ENCODE data around the gene RILPL2. TPM values are rescaled to one million over a fixed set of nuclear protein-coding genes. Genes with fewer than 3 reads are reported as not detected.

The RILPL2 gene
- total and polyA plus RNA-seq, 2 of the 13 experiments (the other 11 are each of a cell fraction or from before 2014, with no cell fraction given) = 2.7 to 8.1 TPM

DNA sequence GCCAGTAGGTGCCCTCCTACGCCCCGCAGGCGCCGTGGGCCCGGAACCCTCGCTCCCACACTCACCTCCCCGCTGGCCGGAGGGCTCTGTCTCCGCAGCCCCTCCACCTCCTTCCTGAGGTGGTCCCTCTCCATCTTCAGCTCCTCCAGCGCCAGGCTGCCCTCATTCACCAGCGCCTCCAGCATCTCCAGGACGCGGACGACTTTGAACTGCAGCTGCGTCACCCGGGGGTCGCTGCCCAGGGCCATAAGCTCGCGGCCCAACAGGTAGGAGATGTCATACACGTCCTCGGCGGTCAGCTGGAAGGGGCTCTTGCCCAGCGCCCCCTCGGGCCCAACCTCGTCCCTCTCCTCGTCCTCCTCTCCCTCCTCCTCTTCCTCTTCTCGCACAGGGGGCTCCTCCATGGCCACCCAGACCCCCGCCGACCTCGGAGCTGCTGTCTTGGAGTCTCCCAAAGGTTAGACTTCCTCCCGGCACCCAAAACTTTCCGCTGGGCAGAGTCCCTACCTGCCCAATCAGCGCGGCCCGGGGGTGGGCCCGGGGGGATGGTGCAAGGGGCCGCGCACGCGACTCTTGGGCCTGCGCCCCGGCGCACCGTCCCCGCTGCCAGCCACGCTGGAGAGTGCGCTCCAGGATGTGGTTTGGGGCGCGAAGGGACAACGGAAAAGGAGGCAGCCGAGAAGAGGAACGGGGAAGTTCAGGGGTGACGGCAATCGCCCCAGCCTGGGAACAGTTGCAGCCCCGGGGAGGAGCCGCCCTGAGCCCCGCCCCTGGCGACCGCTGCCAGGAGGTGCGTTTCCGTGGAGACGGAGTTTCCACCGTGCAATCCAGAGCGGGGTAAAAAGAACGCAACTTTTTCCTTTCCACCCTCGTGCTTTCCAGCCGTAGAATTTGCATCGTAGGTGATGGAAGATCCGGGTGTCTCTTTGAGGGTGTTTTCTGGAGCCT lies at the start of gene RILPL2 (continued):
- TF ChIP-seq ZNF609 (CRISPR knock-in tag; IDR thresholded peaks at IDR 0.05; ENCODE audit: borderline replicate concordance) (0 out of 2 replicates have a peak, but pooled peaks have one; percentile 27), ZNF264 (CRISPR knock-in tag; IDR thresholded peaks at IDR 0.05) (no peak), ZNF232 (CRISPR knock-in tag; IDR thresholded peaks at IDR 0.05; ENCODE audit: borderline replicate concordance) (no peak), IKZF1 (IDR thresholded peaks at IDR 0.05) (no peak), YEATS2 (CRISPR knock-in tag; IDR thresholded peaks at IDR 0.05; ENCODE audit: borderline replicate concordance) (0 out of 2 replicates have a peak, but pooled peaks have one; percentile 16), ATM (IDR thresholded peaks at IDR 0.05; ENCODE audit: borderline replicate concordance) (no peak), RFX5 (IDR thresholded peaks at IDR 0.05; ENCODE audit: low read depth, low read length) (no peak), ZNF274 (CRISPR knock-in tag; IDR thresholded peaks at IDR 0.05) (peak; percentile 33; the same call in 1 of the 2 replicates), SMYD3 (CRISPR knock-in tag; IDR thresholded peaks at IDR 0.05) (no peak), XRCC5 (optimal IDR thresholded peaks at IDR 0.05; ENCODE audit: low read length) (peak; percentile 18), SMAD1 (CRISPR knock-in tag; IDR thresholded peaks at IDR 0.05; ENCODE audit: borderline replicate concordance, low read depth) (0 out of 2 replicates have a peak, but pooled peaks have one; percentile 36), NFKB2 (CRISPR knock-in tag; IDR thresholded peaks at IDR 0.05; ENCODE audit: borderline replicate concordance) (peak; percentile 37; the same call in 1 of the 2 replicates), AGO1 (IDR thresholded peaks at IDR 0.05; ENCODE audit: low read depth, low read length, poor library complexity, severe bottlenecking) (peak; percentile 36)
- TF ChIP-seq, protein P1, sequence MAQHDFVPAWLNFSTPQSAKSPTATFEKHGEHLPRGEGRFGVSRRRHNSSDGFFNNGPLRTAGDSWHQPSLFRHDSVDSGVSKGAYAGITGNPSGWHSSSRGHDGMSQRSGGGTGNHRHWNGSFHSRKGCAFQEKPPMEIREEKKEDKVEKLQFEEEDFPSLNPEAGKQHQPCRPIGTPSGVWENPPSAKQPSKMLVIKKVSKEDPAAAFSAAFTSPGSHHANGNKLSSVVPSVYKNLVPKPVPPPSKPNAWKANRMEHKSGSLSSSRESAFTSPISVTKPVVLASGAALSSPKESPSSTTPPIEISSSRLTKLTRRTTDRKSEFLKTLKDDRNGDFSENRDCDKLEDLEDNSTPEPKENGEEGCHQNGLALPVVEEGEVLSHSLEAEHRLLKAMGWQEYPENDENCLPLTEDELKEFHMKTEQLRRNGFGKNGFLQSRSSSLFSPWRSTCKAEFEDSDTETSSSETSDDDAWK (CRISPR knock-in tag; IDR thresholded peaks at IDR 0.05) = no peak
- TF ChIP-seq, protein P2, sequence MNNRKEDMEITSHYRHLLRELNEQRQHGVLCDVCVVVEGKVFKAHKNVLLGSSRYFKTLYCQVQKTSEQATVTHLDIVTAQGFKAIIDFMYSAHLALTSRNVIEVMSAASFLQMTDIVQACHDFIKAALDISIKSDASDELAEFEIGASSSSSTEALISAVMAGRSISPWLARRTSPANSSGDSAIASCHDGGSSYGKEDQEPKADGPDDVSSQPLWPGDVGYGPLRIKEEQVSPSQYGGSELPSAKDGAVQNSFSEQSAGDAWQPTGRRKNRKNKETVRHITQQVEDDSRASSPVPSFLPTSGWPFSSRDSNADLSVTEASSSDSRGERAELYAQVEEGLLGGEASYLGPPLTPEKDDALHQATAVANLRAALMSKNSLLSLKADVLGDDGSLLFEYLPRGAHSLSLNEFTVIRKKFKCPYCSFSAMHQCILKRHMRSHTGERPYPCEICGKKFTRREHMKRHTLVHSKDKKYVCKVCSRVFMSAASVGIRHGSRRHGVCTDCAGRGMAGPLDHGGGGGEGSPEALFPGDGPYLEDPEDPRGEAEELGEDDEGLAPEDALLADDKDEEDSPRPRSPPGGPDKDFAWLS (CRISPR knock-in tag; IDR thresholded peaks at IDR 0.05; ENCODE audit: borderline replicate concordance) = 0 out of 2 replicates have a peak, but pooled peaks have one; percentile 78
- TF ChIP-seq, protein P3, sequence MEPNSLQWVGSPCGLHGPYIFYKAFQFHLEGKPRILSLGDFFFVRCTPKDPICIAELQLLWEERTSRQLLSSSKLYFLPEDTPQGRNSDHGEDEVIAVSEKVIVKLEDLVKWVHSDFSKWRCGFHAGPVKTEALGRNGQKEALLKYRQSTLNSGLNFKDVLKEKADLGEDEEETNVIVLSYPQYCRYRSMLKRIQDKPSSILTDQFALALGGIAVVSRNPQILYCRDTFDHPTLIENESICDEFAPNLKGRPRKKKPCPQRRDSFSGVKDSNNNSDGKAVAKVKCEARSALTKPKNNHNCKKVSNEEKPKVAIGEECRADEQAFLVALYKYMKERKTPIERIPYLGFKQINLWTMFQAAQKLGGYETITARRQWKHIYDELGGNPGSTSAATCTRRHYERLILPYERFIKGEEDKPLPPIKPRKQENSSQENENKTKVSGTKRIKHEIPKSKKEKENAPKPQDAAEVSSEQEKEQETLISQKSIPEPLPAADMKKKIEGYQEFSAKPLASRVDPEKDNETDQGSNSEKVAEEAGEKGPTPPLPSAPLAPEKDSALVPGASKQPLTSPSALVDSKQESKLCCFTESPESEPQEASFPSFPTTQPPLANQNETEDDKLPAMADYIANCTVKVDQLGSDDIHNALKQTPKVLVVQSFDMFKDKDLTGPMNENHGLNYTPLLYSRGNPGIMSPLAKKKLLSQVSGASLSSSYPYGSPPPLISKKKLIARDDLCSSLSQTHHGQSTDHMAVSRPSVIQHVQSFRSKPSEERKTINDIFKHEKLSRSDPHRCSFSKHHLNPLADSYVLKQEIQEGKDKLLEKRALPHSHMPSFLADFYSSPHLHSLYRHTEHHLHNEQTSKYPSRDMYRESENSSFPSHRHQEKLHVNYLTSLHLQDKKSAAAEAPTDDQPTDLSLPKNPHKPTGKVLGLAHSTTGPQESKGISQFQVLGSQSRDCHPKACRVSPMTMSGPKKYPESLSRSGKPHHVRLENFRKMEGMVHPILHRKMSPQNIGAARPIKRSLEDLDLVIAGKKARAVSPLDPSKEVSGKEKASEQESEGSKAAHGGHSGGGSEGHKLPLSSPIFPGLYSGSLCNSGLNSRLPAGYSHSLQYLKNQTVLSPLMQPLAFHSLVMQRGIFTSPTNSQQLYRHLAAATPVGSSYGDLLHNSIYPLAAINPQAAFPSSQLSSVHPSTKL (CRISPR knock-in tag; IDR thresholded peaks at IDR 0.05) = peak; percentile 32; the same call in 1 of the 2 replicates

All from HepG2 (cell line).